GM21737 (cell line): ENCODE data around the gene CCNY.

ENCODE experiments used
- ATAC-seq: cut with Tn5 transposase; IDR thresholded peaks from one replicate; pipeline ENCODE4 v1.9.1; 2021; ENCODE audit warnings: mild to moderate bottlenecking, moderate library complexity; ENCODE audit not compliant: unreplicated experiment

The CCNY gene

DNA sequence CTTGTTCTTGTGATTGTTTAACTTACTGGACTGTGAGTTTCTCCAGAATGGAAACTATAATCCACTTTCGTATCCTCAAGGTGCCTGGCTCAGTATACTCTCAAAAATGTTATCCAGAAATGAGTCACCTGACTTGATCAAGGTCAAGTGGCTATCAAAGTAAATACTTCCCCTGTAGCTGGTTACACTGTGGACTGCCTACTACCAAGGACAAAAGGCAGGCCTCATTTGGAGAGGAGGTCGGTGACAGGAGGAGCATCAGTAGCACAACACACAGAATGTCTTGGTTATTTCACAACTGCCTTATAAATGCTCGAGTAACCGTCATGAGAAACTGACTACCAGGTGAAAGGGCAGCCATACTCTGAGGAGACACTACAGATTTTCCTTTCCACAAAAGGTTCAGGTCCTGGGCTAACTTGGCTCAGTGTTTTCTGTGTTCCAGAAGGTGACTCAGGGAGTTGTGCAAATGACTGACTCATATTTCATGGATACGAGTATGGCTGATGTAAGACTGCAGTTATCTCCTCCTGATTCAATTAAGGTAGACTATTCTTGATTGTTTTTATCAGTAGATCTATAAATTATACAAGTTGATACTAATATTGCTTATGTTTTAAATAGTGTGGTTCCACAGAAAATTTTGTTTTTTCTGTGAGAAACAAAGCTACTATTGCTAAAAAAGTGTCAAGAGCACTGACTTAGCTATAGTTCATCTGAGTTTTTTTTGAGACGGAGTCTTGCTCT, 4.2 kb upstream of the CCNY start:
- no peak for ATAC-seq

- no peak for ATAC-seq
Measured at GRCh38 chr10:35334297-35334696, 2.0 kb upstream of the CCNY start.

DNA sequence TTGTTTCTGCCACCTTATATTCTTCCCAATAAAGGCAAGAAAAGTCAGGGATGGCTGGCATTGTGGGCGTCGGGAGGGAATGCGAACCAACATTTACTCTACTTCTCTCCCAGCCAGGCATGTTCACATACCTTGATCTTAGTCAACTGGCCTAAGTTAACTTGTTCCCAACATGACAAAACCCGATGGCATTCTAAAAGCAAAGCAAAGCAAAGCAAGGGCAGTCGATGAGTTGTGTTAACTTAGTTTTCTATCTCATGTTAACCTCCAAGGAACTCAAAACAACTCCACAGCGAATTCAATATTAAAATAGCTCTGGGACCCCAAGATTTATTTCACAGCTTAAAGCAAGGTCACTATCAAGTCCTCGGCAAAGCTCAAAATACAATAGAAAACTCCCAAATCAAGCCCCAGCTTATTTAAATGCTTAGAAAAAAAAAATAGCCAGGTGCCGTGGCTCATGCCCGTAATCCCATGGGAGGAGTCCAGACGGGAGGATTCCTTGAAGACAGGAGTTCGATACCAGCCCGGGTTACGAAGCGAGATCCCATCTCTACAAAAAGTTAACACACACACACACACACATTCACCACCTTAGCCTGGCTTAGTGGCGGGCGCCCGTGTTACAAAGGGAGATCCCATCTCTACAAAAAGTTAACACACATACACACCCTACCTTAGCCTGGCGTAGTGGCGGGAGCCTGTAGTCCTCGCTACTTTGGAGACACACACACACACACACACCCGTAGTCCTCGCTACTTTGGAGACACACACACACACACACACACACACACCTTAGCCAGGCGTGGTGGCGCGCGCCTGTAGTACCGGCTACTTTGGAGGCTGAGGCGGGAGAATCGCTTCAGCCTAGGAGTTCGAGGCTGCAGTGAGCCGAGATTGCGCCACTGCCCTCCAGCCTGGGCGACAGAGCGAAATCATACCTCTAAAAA, 901 bp upstream of the CCNY start:
- ATAC-seq: no peak

DNA sequence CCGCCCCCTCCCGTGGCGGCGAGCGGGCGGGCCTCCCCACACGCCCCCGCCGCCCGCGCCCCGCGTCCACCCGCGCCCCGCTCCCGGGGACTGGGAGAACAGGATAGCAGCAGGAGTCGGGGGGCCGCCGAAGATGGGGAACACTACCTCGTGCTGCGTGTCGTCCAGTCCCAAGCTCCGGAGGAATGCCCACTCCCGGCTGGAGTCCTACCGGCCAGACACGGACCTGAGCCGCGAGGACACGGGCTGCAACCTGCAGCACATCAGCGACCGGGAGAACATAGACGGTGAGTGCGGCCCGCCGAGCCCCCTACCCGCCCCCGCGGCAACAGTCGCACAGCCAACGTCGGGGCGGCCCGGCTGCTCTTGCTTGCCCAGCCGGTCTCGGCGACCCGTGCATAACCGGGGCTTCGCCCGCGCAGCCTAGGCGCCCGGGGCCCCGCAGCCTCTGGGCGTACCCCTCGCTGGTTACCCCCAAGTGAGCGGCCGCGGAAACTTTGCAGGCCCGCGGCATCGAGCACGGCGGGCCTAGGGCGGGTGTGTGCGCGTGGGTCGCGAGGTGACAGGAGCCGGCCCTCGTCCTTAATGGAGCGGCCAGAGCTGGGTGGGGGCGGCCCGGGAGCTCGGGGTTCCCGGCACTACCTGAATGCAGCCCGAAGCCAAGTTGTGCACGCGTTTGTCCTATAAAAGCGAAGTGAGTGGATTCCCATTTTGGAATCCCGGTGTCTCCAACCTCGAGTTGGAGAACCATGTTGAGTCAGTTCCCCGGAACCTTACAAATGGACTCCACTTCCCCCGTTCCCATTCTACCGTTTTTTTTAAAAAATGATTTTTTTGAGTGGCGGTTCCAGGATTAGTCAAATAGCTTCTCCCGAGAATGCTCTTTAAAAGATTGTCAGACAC, 863 bp downstream of the CCNY start:
- ATAC-seq: peak; percentile 1

GRCh38 chr10:35339942-35340341, 3.6 kb downstream of the CCNY start:
- peak; percentile 41 for ATAC-seq

DNA sequence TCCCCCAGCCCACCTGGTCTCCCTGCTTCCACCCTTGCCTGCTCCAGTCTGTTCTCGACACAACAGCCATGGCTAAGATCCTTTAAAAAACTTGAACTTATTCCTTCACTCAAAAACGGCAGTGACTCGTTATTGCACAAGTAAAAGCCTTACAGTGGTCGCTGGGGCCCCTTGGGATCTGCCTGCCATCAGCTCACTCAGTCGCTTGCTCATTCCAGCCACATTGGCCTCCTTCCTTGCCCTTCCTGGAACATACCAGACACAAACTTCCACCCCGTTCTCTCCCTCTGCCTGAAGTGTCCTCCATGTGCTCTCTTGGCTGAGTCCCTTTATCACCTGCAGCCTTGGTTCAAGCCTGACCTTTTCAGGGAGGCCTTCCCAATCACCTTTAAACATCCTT, 4.7 kb downstream of the CCNY start:
- ATAC-seq: no peak

- ATAC-seq: peak; percentile 68
Measured at GRCh38 chr10:35341521-35341920, 5.2 kb downstream of the CCNY start.

DNA sequence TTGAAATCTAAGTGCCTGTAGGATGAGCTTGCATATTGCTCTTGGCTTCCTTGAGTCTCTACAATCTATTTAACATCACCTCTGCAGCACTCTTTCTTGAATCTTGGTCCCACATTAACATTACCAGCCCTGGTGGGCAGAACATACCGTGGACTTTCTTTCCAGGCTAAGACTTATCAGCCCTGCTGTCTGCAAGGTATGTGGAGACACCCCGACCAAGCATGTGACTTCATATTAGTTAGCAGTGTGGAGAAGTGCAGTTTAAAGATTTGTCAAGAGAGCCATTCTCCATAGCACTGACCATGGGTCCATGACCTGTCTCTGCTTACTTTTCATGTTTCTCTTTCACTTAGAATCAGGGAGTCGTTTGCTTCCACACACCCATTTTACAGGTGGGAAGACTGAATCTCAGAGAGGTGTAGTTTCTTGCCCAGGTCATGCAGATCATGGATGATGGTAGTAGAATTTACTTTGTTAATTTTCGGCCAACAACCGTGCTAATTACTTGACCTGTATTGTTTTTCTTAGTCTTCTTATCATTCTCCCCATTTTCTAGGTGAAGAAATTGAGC, 6.0 kb downstream of the CCNY start:
- ATAC-seq: no peak

DNA sequence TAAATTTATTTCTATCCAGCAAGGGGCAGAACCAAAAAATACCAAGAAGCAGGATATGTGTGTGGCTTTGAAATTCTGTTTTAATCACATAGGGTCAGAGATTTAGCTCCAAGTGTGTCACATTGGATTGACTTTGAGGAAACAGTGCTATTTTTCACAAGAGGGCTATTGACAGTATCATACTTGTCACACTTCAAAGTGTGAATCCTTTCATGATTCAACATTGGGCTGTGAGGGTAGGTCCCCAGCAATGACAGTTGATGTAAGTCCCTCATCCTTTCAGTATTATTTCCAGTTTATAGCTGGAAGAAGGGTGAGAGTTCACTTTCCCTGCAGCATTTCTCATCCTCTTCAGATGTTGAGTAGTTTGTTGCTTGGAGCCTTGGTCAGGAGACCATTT, 7.4 kb downstream of the CCNY start:
- no peak for ATAC-seq

DNA sequence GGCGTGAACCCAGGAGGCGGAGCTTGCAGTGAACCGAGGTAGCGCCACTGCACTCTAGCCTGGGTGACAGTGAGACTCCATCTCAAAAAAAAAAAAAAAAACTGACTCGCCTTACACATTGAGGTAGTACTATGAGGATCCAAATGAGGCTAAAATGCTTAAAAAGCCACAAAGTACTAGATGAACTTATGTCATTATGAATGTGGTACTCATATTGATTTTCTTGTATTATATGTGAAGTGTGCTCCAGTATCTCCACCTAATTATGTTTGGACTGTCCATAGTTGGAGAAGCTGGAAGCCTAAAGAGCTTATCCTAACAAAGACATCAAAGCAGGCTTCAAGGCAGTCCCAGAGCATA, 9.1 kb downstream of the CCNY start:
- ATAC-seq: no peak

DNA sequence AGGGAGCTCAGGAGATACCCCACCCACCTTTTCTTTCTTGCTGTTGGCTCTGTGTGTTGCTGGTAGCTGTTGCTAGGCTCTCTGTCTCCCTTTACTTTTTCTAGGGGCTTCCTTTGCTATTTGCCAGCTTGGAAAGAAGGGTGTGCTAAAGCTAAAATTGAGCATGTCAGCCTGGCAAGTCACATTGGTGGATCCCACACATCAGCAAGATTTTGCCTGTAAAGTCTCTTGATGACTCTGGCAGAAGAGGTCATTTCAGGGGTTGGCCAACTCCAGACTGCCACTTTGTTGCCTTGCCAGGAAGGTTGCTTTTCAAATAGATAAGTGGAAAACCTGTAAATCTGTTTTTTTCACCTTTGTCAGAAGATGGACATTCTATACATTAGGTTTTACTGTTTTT, 9.9 kb downstream of the CCNY start:
- ATAC-seq: no peak

DNA sequence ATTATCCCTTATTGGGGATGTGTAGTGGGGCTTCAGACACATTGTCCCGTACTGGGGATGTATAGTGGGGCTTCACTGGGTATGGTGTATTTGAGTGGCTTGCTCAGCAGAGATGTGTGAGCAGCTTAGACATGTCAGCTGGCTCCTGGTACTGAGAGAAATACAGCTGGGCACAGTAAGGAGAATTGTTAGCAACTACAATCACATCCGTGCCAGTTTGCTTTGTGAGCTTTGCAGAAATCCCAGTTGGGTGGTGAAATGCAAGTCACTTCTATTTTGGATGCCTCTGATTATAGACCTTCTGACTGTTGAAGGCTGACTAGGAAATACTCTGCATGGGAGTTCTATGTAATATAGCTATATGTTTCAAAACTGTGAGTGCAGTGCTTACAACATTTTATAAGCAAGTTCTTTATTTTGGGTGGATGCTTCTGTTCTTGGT, 10.8 kb downstream of the CCNY start:
- ATAC-seq: no peak

GRCh38 chr10:35347899-35348608, 11.7 kb downstream of the CCNY start:
- ATAC-seq: no peak

- ATAC-seq: no peak
Measured at GRCh38 chr10:35348609-35349388, 12.5 kb downstream of the CCNY start.

DNA sequence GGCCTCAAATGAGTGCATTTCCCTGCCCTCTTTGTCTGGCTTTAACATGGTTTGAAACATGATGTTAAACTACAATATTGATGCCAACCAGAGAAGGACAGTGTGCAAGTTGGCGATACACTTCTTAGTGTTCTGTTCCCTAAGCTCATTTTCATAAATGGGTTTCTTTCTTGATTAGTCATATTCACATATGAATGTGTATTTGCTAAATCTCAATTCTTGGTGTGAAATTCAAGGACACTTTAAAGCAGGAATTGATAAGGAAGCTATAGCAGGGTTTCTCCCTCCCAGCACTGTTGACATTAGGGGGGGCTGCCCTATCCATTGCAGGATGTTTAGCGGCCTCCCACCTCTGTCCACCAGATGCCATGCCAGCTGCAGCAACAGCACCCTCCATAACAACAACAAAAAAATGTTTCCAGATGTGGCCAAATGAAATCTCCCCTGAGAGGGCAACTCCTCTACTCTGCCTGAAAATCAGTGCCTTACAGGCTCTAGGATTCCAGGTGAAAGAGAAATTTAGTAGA, 13.1 kb downstream of the CCNY start:
- no peak for ATAC-seq

GRCh38 chr10:35351021-35351420, 14.7 kb downstream of the CCNY start:
- ATAC-seq: no peak

DNA sequence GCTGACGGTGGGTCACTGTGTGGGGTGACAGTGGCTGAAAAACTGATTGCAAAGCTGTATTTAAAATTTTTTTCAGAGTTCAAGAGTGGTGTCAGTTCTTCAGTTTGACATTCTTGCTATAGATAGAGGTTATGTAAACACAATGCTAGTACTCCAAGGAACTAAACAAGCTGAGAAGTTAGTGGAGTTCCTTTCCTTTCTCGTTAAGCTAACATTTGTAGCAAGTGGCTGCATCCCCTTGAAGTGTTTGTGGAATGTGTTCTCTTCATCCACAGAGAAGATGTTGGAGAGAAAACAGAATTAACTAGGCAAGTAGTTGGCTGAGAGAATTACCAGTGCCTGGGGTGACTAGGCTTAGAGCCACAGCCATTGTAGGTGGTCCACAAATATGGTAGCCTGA, 15.8 kb downstream of the CCNY start:
- no peak for ATAC-seq

DNA sequence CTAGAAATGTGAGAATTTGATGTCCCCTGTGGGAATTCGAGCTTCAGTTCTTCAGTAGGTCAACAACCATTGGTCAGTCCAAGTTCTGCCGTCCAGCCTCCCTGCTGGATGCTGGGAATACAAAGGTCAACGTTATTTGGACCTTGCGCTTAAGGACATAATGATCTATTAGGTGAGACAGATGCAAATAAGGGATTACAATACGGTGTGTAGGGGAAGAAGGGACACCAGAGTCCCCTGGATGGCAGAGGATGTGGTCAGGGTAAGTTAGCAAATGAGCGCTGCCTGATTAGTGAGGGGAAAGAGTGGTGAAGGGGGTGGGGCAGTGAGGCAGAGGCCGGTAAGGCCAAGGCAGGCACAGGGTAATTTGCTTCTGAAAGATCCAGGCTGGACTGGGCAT, 16.2 kb downstream of the CCNY start:
- no peak for ATAC-seq

DNA sequence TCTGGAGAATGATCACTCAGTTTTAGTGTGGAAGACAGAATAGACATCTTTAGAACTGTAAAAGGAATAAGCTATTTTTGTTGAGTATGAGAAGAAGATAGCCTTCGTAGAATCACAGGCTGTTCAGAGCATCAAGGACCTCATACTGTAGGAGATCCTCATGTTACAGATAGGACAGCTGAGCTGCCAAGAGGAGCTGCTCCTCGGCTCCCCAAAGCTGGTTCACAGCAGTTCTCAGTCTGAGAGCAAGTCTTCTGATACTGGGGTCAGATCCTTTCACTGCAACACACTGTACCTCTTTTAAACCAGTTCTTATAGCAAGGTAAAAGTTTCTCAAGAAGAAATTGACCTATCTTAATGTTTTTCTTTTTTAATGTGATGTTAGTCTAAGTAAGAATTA, 17.1 kb downstream of the CCNY start:
- no peak for ATAC-seq
